RPMI8226 (cell line): ENCODE results near the gene PCIF1.
"Not testable (repeated sequence)": the region's sequence is repeated elsewhere in the genome, so short reads cannot be mapped to it uniquely, and the experiment has no call there.

Experiments
- DNase-seq: peaks from one replicate; pipeline ENCODE4 v3.0.0-alpha.2; 2015

PCIF1 gene

GRCh38 chr20:45924391-45925261 is 9.9 kb upstream of the PCIF1 start:
- DNase-seq, result peak; percentile 89

DNA sequence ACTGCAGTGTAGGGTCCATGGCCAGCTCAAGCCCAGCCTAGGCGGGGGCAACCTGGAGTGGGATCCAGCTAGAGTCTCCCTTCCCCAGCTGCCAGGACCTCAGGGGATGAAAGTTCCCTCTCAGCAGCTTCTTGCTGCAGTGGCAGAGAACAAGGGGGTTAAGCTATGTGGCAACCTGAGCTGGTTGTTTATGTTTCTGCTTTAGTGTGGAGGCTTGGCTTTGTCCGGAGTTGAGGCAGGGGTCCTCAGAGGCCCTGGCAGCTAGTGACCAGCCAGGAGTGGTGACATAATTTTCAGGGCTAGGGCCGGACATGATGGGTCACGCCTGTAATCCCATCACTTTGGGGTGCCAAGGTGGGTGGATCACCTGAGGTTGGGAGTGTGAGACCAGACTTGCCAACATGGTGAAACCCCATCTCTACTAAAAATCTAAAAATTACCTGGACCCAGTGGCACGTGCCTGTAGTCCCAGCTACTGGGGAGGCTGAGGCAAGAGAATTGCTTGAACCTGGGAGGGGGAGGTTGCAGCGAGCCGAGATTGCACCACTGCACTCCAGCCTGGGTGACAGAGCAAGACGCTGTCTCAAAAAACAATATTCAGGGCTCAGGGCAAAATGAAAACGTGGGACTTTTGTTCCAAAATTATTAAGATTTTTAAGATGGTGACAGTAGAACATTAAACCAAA is 8.5 kb upstream of the PCIF1 start:
- no peak for DNase-seq

- no peak for DNase-seq
These were observed 7.8 kb upstream of the PCIF1 start for GRCh38 chr20:45926731-45927070.

DNA sequence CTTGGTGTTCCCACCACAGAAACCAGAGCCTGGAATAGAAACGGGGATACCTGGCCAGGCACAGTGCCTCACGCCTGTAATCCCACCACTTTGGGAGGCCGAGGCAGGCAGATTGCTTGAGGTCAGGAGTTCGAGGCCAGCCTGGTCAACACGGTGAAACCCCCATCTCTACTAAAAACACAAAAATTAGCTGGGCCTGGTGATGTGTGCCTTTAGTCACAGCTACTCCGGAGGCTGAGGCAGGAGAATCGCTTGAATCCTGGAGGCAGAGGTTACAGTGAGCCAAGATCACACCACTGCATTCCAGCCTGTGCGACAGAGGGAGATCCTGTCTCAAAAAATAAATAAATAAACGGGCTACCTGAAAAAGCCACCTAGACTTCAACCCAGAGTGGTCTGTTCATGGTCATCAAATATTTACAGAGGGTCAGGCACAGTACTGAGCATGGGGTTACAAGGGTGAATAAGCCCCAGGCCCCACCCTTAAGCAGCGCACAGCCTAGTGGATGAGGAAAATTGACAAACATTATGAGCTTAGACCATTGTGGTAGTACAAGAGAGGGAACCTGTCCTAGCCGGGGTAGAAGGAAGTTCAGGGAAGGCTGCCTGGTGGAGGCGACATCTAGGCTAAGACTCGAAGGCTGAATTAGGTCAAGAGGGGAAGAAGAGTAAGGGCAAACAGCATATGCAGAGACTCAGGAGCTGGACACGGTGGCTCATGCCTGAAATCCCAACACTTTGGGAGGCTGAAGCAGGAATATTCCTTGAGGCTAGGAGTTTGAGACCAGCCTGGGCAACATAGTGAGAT is 7.2 kb upstream of the PCIF1 start:
- DNase-seq, result no peak

- not testable (repeated sequence) for DNase-seq
These were observed 2.8 kb upstream of the PCIF1 start for GRCh38 chr20:45931680-45932079.

GRCh38 chr20:45933266-45934045 is 1.0 kb upstream of the PCIF1 start:
- peak; percentile 86 for DNase-seq

GRCh38 chr20:45934046-45934585 is 367 bp upstream of the PCIF1 start:
- DNase-seq, result peak; percentile 55

- peak; percentile 17 for DNase-seq
These were observed 1.0 kb downstream of the PCIF1 start for GRCh38 chr20:45935416-45936046.

GRCh38 chr20:45937765-45938164 is 3.3 kb downstream of the PCIF1 start:
- DNase-seq, result no peak

GRCh38 chr20:45938727-45939438 is 4.4 kb downstream of the PCIF1 start:
- no peak for DNase-seq

DNA sequence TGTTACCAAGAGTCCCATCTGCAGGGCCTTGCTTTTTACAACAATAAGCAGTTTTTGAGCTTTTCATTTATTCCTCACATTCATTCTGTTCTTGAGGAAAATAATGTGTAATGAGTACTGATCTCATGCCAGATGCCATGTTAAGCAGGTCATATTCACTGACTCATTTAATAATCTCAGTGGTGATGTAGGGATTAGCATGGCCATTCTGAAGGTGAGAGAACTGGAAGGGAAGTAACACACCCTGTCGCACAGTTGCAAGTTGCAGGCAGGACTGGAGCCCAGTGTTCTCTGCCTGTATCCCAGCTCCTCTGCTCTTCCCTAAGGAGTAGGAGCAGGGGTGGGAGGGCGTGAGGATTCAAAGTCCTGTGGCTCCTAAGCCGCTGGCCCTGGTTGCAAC is 5.6 kb downstream of the PCIF1 start:
- no peak for DNase-seq

GRCh38 chr20:45940469-45940868 is 6.0 kb downstream of the PCIF1 start:
- no peak for DNase-seq

GRCh38 chr20:45943613-45944012 is 9.1 kb downstream of the PCIF1 start:
- no peak for DNase-seq

- DNase-seq, result no peak
These were observed 9.9 kb downstream of the PCIF1 start for GRCh38 chr20:45944151-45944964.

DNA sequence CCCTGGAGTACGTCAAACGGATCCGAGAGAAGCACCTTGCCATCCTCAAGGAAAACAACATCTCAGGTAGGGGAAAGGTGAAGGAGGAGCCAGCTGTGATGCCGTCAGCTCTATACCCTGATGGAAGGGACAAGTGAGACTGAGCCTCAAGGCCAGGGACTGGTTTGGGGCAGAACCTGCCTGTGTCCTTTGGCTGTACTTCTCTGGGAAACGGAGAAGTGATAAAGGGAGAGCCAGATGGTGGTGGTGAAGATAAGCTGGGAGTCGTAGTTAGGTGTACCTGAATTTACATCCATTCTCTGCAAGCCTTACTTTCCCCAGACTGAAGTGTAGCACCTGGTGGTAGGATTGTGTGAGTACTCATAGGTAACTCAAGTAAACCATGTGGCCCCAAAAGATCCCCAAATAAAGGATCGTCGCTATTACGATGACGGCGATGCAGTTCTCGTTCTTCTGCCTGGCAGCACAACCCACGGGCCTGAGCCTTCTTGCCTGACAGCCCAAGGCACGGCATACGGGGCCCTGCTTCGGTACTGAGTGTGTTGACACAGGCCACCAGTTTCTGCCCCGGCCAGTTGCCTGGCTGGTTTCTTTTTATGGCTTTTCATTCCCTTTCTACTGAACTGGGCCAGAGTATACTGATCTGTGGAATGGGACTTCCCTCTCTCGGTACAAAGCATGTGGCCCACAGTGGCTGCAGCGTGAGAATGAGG is 10.6 kb downstream of the PCIF1 start:
- DNase-seq, result no peak

- DNase-seq, result no peak
These were observed 11.2 kb downstream of the PCIF1 start for GRCh38 chr20:45945678-45946148.

- DNase-seq, result no peak
These were observed 11.9 kb downstream of the PCIF1 start for GRCh38 chr20:45946149-45946970.

DNA sequence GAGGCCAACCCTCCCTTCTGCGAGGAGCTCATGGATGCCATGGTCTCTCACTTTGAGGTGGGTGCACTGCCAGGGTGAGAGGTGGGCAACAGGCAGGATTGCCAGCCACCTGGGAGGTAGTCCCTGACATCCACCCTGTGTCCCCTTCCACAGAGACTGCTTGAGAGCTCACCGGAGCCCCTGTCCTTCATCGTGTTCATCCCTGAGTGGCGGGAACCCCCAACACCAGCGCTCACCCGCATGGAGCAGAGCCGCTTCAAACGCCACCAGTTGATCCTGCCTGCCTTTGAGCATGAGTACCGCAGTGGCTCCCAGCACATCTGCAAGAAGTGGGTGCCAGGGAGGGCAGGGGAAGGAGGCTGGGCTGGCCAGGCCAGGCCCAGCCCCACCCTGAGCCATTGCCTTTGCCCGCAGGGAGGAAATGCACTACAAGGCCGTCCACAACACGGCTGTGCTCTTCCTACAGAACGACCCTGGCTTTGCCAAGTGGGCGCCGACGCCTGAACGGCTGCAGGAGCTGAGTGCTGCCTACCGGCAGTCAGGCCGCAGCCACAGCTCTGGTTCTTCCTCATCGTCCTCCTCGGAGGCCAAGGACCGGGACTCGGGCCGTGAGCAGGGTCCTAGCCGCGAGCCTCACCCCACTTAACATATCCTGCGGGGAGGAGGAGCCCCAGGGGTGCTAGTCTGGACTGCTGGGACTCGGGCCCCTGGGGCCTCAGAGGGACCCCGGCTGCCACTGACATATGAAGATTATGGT is 12.8 kb downstream of the PCIF1 start:
- no peak for DNase-seq
